GM19395 (cell line): Measurements from ENCODE around the gene ENTPD8.
"Not testable (repeated sequence)": the region's sequence is repeated elsewhere in the genome, so short reads cannot be mapped to it uniquely, and the experiment has no call there.

ENCODE experiments used
- ATAC-seq: cut with Tn5 transposase; IDR thresholded peaks from one replicate; pipeline ENCODE4 v1.9.1; 2021; ENCODE audit warnings: mild to moderate bottlenecking, moderate library complexity; ENCODE audit not compliant: unreplicated experiment

ENTPD8 gene

DNA sequence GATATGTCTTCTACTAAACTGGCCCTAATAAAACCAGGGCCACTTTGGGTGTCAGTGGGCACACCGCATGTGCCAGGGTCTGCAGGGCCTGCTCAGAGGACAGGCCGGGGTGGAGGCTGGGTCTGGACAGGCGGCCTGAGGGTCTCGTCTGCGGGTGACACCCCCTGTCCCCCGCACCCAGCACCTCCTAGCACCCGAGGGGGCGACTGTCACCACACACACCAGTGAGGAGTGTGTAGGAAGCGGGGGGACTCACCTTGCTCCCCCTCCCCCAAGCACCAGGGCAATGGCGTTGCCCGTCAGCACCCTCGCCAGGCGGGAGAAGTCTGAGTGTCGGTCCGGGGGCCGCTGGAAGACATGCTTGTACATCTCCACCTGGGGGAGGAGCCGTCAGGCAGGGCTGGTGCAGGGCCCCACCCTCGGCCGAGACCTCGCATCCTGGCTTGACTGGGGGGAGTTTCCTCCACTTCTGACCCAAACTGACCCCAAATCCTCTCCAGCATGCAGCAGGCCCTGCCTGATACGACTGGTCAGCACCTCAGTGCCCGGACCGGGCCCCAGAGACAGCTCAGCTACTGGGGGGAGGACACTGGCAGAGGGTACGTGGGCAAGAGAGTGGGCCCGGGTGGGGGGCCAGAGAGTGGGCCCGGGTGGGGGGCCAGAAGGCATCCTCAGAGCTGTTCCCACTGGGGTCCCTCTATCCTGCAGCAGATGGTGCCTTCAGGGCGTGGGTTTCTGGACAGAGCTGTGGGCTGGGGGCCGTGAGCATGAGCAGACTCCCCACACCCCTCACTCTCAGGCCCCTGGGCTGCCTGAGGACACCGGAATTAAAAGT is 36.8 kb upstream of the ENTPD8 start:
- no peak for ATAC-seq

DNA sequence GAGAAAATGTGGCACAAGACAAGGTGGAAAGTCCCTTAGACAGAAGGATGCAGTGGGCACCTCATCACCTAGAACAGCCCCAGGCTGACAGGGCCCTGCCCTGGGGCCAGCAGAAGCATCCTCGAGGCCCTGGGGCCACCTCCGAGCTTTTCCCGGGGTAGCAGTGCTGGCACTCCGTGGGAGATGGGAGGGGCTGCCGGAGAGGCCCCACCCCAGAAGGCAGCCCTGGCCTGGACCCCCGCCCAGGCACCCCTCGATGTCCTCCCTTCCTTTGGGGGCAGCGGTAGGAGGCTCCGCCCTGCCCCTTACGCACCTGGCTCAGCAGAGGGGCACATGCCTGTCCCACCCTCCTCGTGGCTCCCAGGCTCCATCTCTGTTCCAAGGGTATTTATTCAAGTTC is 35.7 kb upstream of the ENTPD8 start:
- no peak for ATAC-seq

DNA sequence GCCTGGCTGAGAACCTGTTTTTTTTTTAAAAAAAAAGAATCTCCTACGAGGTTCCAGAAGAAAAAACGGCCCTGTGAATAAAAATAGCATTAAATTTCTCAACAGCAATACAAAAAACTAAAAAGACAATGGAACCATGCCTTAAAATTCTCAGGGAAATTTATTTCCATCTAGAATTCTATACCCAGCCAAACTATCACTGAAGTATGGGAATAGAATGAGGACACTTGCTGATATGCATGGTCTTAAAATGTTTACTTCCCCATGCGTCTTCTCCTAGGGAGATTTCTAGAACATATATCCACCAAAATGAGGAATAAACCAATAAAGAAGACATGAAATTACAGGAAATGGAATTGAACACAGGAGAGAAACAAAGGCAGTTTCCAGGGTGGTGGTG is 34.5 kb upstream of the ENTPD8 start:
- no peak for ATAC-seq

GRCh38 chr9:137474271-137474670 is 33.1 kb upstream of the ENTPD8 start:
- ATAC-seq: no peak

DNA sequence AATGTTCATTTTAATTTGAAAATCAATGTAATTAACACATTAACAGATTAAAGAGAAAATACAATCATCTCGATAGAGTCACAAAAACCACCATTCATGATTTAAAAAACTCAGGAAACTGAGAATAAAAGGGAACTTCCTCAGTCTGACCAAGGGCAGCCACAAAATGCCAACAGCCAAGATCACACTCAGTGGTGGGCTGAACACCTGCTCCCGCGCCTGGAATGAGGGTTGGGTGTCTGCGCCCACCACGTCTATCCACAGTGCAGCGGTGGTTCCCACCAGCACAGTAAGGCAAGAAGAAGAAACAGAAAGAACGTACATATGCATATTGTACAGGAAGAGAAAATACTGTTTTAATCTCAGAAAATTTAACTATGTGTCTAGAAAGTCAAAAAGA is 29.6 kb upstream of the ENTPD8 start:
- no peak for ATAC-seq

DNA sequence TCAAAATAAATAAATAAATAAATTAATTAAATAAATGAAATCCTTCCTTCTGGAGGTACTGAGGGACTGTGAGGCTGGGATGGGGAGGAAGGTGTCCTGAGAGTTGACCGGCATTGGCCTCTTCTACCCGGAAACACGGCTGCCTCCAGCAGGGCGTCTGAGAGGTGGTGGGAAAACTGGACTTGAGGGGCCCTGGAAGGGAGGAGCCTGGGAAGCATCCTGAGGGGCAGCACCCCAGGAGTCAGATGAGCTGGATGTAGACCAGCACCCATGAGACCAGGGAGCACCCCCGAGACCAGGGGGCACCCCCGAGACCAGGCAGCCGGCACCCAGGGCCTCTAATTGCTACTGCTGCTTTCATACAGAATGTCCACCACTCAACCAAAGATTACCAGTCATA is 26.7 kb upstream of the ENTPD8 start:
- ATAC-seq: no peak

- no peak for ATAC-seq
Observed at GRCh38 chr9:137467161-137467581, 26.0 kb upstream of the ENTPD8 start.

DNA sequence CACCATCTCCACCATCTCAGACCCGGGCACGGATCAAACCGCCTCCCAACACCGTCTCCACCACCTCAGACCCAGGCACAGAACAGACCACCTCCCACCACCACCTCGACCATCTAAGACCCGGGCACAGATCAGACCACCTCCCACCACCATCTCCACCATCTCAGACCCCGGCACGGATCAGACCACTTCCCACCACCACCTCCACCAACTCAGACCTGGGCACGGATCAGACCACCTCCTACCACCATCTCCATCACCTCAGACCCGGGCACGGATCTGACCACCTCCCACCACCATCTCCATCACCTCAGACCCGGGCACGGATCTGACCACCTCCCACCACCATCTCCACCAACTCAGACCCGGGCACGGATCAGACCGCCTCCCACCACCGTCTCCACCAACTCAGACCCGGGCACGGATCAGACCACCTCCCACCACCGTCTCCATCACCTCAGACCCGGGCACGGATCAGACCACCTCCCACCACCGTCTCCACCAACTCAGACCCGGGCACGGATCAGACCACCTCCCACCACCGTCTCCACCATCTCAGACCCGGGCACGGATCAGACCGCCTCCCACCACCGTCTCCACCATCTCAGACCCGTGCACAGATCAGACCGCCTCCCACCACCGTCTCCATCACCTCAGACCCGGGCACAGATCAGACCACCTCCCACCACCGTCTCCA is 25.4 kb upstream of the ENTPD8 start:
- not testable (repeated sequence) for ATAC-seq

DNA sequence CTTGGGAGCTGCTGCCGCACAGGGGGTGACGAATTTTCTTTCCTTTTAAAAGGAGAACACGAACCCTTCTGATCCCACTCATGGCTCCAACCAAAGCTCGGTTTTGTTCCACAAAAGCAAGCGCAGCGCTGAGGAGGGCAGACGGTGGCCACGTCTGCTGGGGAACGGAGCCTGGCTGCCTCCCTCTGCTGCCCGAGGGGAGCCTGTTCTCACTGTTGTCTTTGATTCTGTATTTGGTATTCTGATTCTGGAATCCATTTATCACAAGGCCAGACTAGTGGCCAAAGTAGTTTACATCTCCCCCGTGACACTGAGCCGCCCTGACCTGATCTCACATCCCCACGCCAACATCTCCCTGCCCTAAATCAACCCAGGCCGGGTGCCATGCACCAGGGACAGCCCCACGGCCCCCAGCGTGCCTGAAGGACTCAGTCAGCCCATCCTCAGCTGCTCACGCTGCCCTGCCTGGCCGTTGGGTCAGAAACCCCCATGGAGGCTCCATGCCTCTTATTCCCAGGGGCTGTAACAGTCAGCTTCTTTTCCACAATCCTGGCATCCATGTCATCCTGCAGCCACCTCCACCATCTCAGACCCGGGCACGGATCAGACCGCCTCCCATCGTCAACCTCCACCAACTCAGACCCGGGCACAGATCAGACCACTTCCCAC is 24.7 kb upstream of the ENTPD8 start:
- no peak for ATAC-seq

GRCh38 chr9:137465000-137465719 is 24.0 kb upstream of the ENTPD8 start:
- no peak for ATAC-seq

- ATAC-seq: no peak
Observed at GRCh38 chr9:137464291-137464999, 23.3 kb upstream of the ENTPD8 start.

DNA sequence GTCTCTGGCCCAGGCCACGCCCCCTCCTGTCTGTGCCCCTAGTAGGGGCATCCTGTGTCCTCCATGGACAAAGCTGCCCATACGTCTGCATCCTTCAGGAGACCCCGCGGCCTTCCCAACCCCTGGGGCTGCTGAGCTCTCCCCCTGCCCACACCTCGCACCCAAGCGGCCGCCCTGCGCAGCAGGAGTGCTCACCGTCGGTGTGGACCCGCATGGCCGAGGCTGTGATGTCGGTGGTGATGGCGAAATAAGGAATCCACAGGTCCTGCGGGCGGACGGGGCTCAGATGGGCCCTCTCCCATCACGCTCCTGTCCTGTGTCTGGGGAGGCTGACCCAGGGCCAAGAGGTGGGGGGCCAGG is 22.8 kb upstream of the ENTPD8 start:
- ATAC-seq: no peak

DNA sequence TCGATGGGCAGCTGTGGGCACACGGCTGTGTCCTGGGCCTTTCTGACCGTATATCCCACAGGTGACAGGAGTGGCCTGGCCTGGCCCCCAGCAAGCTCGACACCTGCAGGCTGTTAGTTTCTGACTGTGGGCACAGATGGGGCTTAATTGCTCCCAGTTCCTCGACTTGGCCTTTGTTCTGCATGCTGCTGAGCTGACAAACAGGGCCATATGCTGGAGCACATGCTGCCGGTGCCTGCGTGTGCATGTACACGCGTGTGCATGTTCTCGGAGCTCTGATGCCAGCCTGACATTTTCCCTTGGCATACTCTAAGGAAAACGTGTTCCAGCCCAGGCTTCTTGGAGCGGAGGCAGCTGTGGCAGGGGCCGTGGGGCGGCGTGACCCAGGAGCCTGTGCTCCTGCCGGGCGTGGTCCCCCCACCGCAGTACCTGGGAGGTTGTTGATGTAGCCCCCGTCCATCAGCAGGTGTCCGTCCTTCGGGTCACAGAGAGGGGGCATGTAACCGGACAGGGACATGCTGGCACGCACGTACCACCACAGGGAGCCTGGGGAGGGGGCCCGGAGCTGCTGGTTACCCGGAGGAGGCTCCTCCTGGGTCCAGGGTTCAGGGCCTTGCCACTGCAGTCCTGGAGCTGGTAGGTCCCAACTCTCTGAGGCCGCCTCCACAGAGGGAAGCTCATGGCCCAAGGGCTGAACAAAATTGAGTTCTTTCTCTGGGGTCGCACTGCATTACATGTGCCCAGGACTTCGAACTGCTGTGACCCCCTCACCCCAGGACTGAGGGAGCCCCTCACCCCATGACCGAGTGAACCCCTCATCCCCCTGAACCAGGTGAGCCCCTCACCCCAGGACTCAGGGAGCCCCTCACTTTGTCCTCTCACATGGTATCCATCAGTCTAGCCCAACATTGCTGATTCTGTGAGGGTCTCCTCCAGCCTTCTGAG is 22.1 kb upstream of the ENTPD8 start:
- no peak for ATAC-seq

DNA sequence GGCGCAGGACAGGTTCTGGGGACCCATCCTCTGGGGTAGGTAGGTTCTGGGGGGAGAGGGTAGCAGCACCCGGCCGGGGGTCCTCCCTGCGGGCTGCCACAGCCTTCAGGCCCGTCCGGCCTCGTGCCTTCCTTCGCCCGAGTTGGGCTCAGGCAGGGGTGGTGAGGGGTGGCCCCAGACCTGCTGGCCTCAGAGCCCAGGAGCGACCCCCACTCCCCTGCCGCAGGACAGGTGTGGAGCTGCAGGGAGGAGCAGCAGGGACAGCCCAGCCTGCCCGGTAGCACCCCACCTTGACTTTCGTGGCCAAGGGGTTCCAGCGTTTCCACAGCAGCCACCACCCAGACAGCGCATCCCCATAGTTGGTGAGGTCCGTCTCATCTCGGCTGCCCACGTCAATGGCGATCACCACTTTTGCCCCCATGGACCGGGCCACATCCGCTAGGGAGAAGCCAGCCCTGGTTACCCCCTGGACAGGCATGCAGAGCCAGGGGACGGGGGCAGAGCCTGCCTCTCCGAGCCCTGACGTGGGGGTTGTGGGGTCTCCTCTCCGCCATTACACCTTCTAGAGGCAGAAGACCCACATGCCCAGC is 21.3 kb upstream of the ENTPD8 start:
- ATAC-seq: no peak

GRCh38 chr9:137461663-137462395 is 20.7 kb upstream of the ENTPD8 start:
- peak; percentile 65 for ATAC-seq

DNA sequence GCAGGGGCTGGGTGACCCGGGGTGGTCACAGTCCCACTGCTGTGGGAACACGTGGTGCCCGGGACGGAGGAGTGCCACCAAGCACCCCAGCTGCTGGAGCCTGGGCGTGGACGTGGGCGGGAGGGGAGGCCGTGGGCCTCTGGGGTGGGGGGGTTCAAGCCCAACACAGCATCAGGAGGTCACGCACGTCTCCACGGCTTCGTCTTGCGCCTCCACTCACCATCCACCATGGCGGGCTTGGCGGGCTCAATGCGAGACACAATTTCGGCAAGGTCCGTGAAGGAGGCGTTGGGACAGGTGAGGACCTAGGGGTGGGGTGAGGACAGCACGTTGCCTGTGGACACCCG is 20.1 kb upstream of the ENTPD8 start:
- no peak for ATAC-seq

DNA sequence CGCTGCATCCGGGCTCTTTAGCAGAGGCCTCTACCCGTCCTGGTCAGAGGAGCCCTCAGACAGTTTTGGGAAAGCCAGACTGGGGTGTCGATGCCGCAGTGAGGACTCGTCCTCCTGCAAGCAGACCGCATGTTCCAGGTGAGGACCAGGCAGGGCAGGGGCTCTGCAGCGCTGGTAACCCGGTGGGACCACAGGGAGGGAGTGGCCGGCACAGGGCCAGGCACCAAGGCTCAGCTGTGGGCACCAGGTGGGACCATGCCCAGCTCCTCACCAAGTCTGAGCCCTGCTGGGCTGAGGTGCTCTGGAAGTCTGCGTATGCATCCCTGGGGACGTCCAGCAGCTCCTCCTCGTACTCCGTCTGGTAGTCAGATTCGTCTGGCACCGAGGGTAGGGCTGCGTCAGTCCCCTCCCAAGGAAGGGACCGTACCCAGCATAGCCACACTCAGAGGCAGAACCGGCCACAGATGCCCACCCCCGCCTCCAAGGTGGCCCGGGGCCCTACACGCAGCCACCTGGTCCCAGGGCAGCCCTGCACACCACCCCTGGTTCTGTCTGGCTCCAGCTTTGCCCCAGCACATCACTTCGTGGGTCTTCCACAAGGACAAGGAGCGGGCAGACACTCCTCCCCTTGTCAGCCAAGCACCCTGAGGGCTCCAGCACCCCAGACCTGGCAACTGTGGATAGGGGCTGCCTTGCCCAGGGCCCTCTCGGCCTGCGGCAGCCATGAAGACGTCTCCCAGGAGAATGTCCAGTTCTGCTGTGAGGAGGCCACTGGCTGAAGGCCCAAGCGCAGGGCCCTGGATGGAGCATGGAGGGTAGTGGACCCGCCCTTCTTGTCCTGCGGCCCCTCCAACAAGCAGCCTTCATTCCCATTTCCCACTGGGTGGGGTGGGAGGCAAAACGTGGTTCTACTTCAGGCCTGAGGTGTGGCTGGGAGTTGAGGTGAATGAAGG is 19.5 kb upstream of the ENTPD8 start:
- ATAC-seq: no peak
